Mesendoderm (in vitro differentiated cells): Measurements from ENCODE around the gene CECR2. TPM values are rescaled to one million over a fixed set of nuclear protein-coding genes. Genes with fewer than 3 reads are reported as not detected.

ENCODE experiments used
- DNase-seq: peaks from one replicate; pipeline ENCODE4 v3.0.0; 2013
- H2AK5ac ChIP-seq: 2 replicates; pipeline ENCODE4 v1.6.1; 2013; ENCODE audit warnings: low read length, inconsistent platforms
- H2BK120ac ChIP-seq: 2 replicates; pipeline ENCODE4 v1.6.1; 2013; ENCODE audit warnings: low read depth, mild to moderate bottlenecking, low read length, moderate library complexity, mixed read lengths
- H2BK15ac ChIP-seq: replicated peaks from 2 replicates; pipeline ENCODE4 v1.6.1; 2013; ENCODE audit warnings: low read depth, mild to moderate bottlenecking, moderate library complexity
- H2BK5ac ChIP-seq: 2 replicates; pipeline ENCODE4 v1.6.1; 2013; ENCODE audit warnings: low read length, inconsistent platforms
- H3K18ac ChIP-seq: 2 replicates; pipeline ENCODE4 v1.6.1; 2013; ENCODE audit warnings: mild to moderate bottlenecking, low read length, mixed read lengths
- H3K23ac ChIP-seq: one replicate; pipeline ENCODE4 v1.6.1; 2013; ENCODE audit warnings: low read length
- H3K27ac ChIP-seq: 2 replicates; pipeline ENCODE4 v1.5.1; 2013; ENCODE audit warnings: low read depth, mild to moderate bottlenecking, inconsistent platforms, low read length, moderate library complexity
- H3K27me3 ChIP-seq: 2 replicates; pipeline ENCODE4 v1.6.1; 2013; ENCODE audit warnings: low read length, control low read depth, mild to moderate bottlenecking, inconsistent platforms; ENCODE audit not compliant: insufficient read depth, poor library complexity
- H3K36me3 ChIP-seq: 2 replicates; pipeline ENCODE4 v1.6.1; 2013; ENCODE audit warnings: low read length, inconsistent platforms; ENCODE audit not compliant: control insufficient read depth, insufficient read depth
- H3K4ac ChIP-seq: one replicate; pipeline ENCODE4 v1.6.1; 2013; ENCODE audit warnings: low read depth, mild to moderate bottlenecking, low read length, moderate library complexity
- H3K4me1 ChIP-seq: 2 replicates; pipeline ENCODE4 v1.6.1; 2013; ENCODE audit warnings: low read depth, low read length, inconsistent platforms; ENCODE audit not compliant: control insufficient read depth
- H3K4me2 ChIP-seq: 2 replicates; pipeline ENCODE4 v1.6.1; 2013; ENCODE audit warnings: low read length
- H3K4me3 ChIP-seq: 2 replicates; pipeline ENCODE4 v1.5.1; 2013; ENCODE audit warnings: mild to moderate bottlenecking, low read length
- H3K56ac ChIP-seq: one replicate; pipeline ENCODE4 v1.6.1; 2013; ENCODE audit warnings: low read length
- H3K79me1 ChIP-seq: 2 replicates; pipeline ENCODE4 v1.6.1; 2013; ENCODE audit warnings: low read length, inconsistent platforms
- H3K79me2 ChIP-seq: 2 replicates; pipeline ENCODE4 v1.6.1; 2013; ENCODE audit warnings: mild to moderate bottlenecking, low read length; ENCODE audit not compliant: control insufficient read depth, insufficient read depth
- H3K9ac ChIP-seq: 2 replicates; pipeline ENCODE4 v1.6.1; 2013; ENCODE audit warnings: low read length, inconsistent platforms
- H4K5ac ChIP-seq: one replicate; pipeline ENCODE4 v1.6.1; 2013; ENCODE audit warnings: low read length
- H4K8ac ChIP-seq: one replicate; pipeline ENCODE4 v1.6.1; 2013; ENCODE audit warnings: low read depth, mild to moderate bottlenecking, control low read depth, low read length, moderate library complexity
- WGBS: extraction: QIAGEN DNeasy Blood & Tissue Kit; methylation state at CpG from one replicate; pipeline ENCODE4 v1.1.7; 2013; ENCODE audit warnings: low lambda C conversion rate, missing lambda C conversion rate; ENCODE audit not compliant: insufficient coverage; ENCODE audit errors: extremely low coverage; 5-methylcytosine and 5-hydroxymethylcytosine counted together
- polyA plus RNA-seq, 2 experiments: library from polyadenylated mRNA; stranded (reverse); fragments of 200-250 nt; gene quantifications; one replicate each; pipeline ENCODE4 v1.2.3, GENCODE V29; 2013

CECR2 gene
- polyA plus RNA-seq (2013, experiment 1 of 2), result 27.4 TPM
- polyA plus RNA-seq (2013, experiment 2 of 2), result 28.3 TPM

- Histone ChIP-seq H2BK5ac (peak within 1 kb of the TSS; percentile 68), H3K56ac (peak within 1 kb of the TSS; percentile 93), H3K27me3 (no peaks in the 10 kb centered on the region), H3K23ac (no peak within 1 kb of the TSS), H2AK5ac (no peak within 1 kb of the TSS), H3K4me2 (peak within 1 kb of the TSS; percentile 34), H3K4me3 (peak within 1 kb of the TSS; percentile 86), H3K9ac (peak within 1 kb of the TSS; percentile 93), H3K36me3 (no peaks in the 10 kb centered on the region), H3K18ac (peak within 1 kb of the TSS; percentile 100), H3K27ac (peak within 1 kb of the TSS; percentile 94), H3K4ac (peak within 1 kb of the TSS; percentile 99), H2BK120ac (peak within 1 kb of the TSS; percentile 99), H2BK15ac (peak within 1 kb of the TSS; percentile 100), H4K5ac (no peak within 1 kb of the TSS), H4K8ac (peak within 1 kb of the TSS; percentile 96), H3K4me1 (peaks cover 15% of the 10 kb centered on the region), H3K79me1 (peaks cover 8% of the 10 kb centered on the region), H3K79me2 (peaks cover 47% of the 10 kb centered on the region)
- no CpG with 5 or more reads among the region's 92 CpGs for WGBS
- peak; percentile 77 for DNase-seq
Measured at GRCh38 chr22:17369439-17370025, at the start of gene CECR2. Gene CECR2 (plus strand): TSS chr22:17369460. CDS start chr22:17369784, 324 bp downstream.

- no peak for DNase-seq
Measured at GRCh38 chr22:17319546-17319945, 49.7 kb upstream of the CECR2 start.

GRCh38 chr22:17322511-17322910 is 46.7 kb upstream of the CECR2 start:
- Histone ChIP-seq H3K79me2 (no peaks in the 10 kb centered on the region), H2AK5ac (no peak overlapping the region), H3K4me3 (no peak overlapping the region), H3K4me1 (no peaks in the 10 kb centered on the region), H3K4ac (no peak overlapping the region), H2BK5ac (no peak overlapping the region), H3K27ac (no peak overlapping the region), H3K23ac (no peak overlapping the region), H2BK15ac (no peak overlapping the region), H3K36me3 (no peaks in the 10 kb centered on the region), H3K79me1 (no peaks in the 10 kb centered on the region), H3K56ac (no peak overlapping the region), H3K9ac (no peak overlapping the region), H4K5ac (no peak overlapping the region), H2BK120ac (no peak overlapping the region), H3K27me3 (no peaks in the 10 kb centered on the region), H4K8ac (no peak overlapping the region), H3K18ac (no peak overlapping the region), H3K4me2 (no peak overlapping the region)
- no peak for DNase-seq
- WGBS, result no CpG with 5 or more reads among the region's 4 CpGs

More at GRCh38 chr22:17319546-17319945, 49.7 kb upstream of the CECR2 start:
- H2BK5ac ChIP-seq, result no peak overlapping the region
- H3K27ac ChIP-seq, result no peak overlapping the region
- H3K56ac ChIP-seq, result peak overlapping the region; percentile 12
- H3K4me1 ChIP-seq, result no peaks in the 10 kb centered on the region
- no peak overlapping the region for H3K4me2 ChIP-seq
- H3K4ac ChIP-seq, result no peak overlapping the region
- H3K36me3 ChIP-seq, result no peaks in the 10 kb centered on the region
- H3K18ac ChIP-seq, result no peak overlapping the region
- no peak overlapping the region for H4K8ac ChIP-seq
- no peak overlapping the region for H2BK15ac ChIP-seq
- no peak overlapping the region for H3K23ac ChIP-seq
- no peak overlapping the region for H2BK120ac ChIP-seq
- no CpG with 5 or more reads among the region's 5 CpGs for WGBS
- H4K5ac ChIP-seq, result no peak overlapping the region
- no peaks in the 10 kb centered on the region for H3K79me1 ChIP-seq
- H3K9ac ChIP-seq, result no peak overlapping the region
- H3K4me3 ChIP-seq, result no peak overlapping the region
- H3K27me3 ChIP-seq, result no peaks in the 10 kb centered on the region
- no peaks in the 10 kb centered on the region for H3K79me2 ChIP-seq
- no peak overlapping the region for H2AK5ac ChIP-seq

- H3K56ac ChIP-seq, result no peak overlapping the region
- no peak overlapping the region for H4K8ac ChIP-seq
- H3K79me2 ChIP-seq, result no peaks in the 10 kb centered on the region
- no CpG with 5 or more reads among the region's 9 CpGs for WGBS
- H2BK5ac ChIP-seq, result no peak overlapping the region
- H3K9ac ChIP-seq, result no peak overlapping the region
- no peak overlapping the region for H3K27ac ChIP-seq
- no peak for DNase-seq
- H3K23ac ChIP-seq, result no peak overlapping the region
- no peaks in the 10 kb centered on the region for H3K27me3 ChIP-seq
- H3K36me3 ChIP-seq, result no peaks in the 10 kb centered on the region
- no peak overlapping the region for H2AK5ac ChIP-seq
- H3K18ac ChIP-seq, result no peak overlapping the region
- H3K4me3 ChIP-seq, result no peak overlapping the region
- no peak overlapping the region for H3K4ac ChIP-seq
- no peak overlapping the region for H3K4me2 ChIP-seq
- H2BK15ac ChIP-seq, result no peak overlapping the region
- H3K79me1 ChIP-seq, result no peaks in the 10 kb centered on the region
- no peaks in the 10 kb centered on the region for H3K4me1 ChIP-seq
- no peak overlapping the region for H2BK120ac ChIP-seq
- H4K5ac ChIP-seq, result no peak overlapping the region
Measured at GRCh38 chr22:17331690-17332089, 37.6 kb upstream of the CECR2 start.

- H3K4me3 ChIP-seq, result no peak overlapping the region
- no peak for DNase-seq
- no peak overlapping the region for H3K23ac ChIP-seq
- no peaks in the 10 kb centered on the region for H3K4me1 ChIP-seq
- H3K18ac ChIP-seq, result no peak overlapping the region
- no peak overlapping the region for H3K27ac ChIP-seq
- no peak overlapping the region for H3K56ac ChIP-seq
- no peaks in the 10 kb centered on the region for H3K36me3 ChIP-seq
- no peaks in the 10 kb centered on the region for H3K27me3 ChIP-seq
- H3K79me2 ChIP-seq, result no peaks in the 10 kb centered on the region
- H4K8ac ChIP-seq, result no peak overlapping the region
- no CpG with 5 or more reads among the region's 16 CpGs for WGBS
- H3K9ac ChIP-seq, result no peak overlapping the region
- no peak overlapping the region for H4K5ac ChIP-seq
- no peak overlapping the region for H2AK5ac ChIP-seq
- H2BK15ac ChIP-seq, result no peak overlapping the region
- H3K4ac ChIP-seq, result peak overlapping the region; percentile 60
- H2BK5ac ChIP-seq, result no peak overlapping the region
- no peak overlapping the region for H2BK120ac ChIP-seq
- no peaks in the 10 kb centered on the region for H3K79me1 ChIP-seq
- H3K4me2 ChIP-seq, result no peak overlapping the region
Measured at GRCh38 chr22:17332109-17332800, 37.0 kb upstream of the CECR2 start.
